A673 (cell line): ENCODE data around the gene COPS9. TPM values are rescaled to one million over a fixed set of nuclear protein-coding genes. Genes with fewer than 3 reads are reported as not detected.

Experiments used
- BruUV-seq: library from RNA; stranded (reverse); fragments of 400-500 nt; replicated peaks from 2 replicates; lab custom pipeline; 2021; lab: Mats Ljungman, UMichigan
- CTCF ChIA-PET: fragments of 300-600 bp; sonication (Branson Sonifier 250); formaldehyde crosslinking; loops from one replicate; lab custom pipeline; 2022; ENCODE audit warnings: antibody characterized with exemption; lab: Charles Lee
- POLR2A ChIA-PET: fragments of 300-600 bp; sonication (Branson Sonifier 250); formaldehyde crosslinking; loops from one replicate; lab custom pipeline; 2022; ENCODE audit warnings: antibody characterized with exemption; ENCODE audit not compliant: low non-redundant PET; lab: Charles Lee
- DNase-seq: peaks from one replicate; pipeline ENCODE4 v3.0.0-alpha.2; 2015; ENCODE audit warnings: low spot score
- H3K27ac ChIP-seq: fragments of 200-600 bp; sonication (generic); 2 replicates; pipeline ENCODE4 v1.5.1; 2016; ENCODE audit warnings: mixed run types, low read depth, mild to moderate bottlenecking, mixed read lengths, antibody characterized with exemption, low read length; ENCODE audit not compliant: poor library complexity, severe bottlenecking
- H3K27me3 ChIP-seq: fragments of 200-600 bp; sonication (generic); replicated peaks from 2 replicates; pipeline ENCODE4 v1.6.1; 2017; ENCODE audit warnings: mixed run types, low read depth, mild to moderate bottlenecking, mixed read lengths, antibody characterized with exemption, low read length; ENCODE audit not compliant: insufficient read depth, poor library complexity
- H3K36me3 ChIP-seq: fragments of 200-600 bp; sonication (generic); 2 replicates; pipeline ENCODE4 v1.6.1; 2016; ENCODE audit warnings: mixed run types, mild to moderate bottlenecking, mixed read lengths, antibody characterized with exemption, low read length; ENCODE audit not compliant: insufficient read depth, poor library complexity, severe bottlenecking
- H3K4me1 ChIP-seq: fragments of 200-600 bp; sonication (generic); 2 replicates; pipeline ENCODE4 v1.6.1; 2017; ENCODE audit warnings: mixed run types, mild to moderate bottlenecking, mixed read lengths, antibody characterized with exemption, low read length; ENCODE audit not compliant: insufficient read depth, poor library complexity, severe bottlenecking
- H3K4me3 ChIP-seq: fragments of 200-600 bp; sonication (generic); 2 replicates; pipeline ENCODE4 v1.5.1; 2016; ENCODE audit warnings: low read depth, mixed run types, mild to moderate bottlenecking, mixed read lengths, low read length; ENCODE audit not compliant: poor library complexity, severe bottlenecking
- H3K9me3 ChIP-seq: fragments of 200-600 bp; sonication (generic); 2 replicates; pipeline ENCODE4 v1.6.1; 2016; ENCODE audit warnings: mixed run types, low read depth, mild to moderate bottlenecking, mixed read lengths, antibody characterized with exemption, low read length; ENCODE audit not compliant: poor library complexity, severe bottlenecking
- CTCF ChIP-seq: fragments of 300-800, 200-600 bp; sonication (generic); conservative IDR thresholded peaks from 2 replicates; pipeline ENCODE4 v1.5.1; 2017; ENCODE audit warnings: low read depth, mild to moderate bottlenecking, antibody characterized with exemption, low read length, moderate library complexity, mixed read lengths
- EZH2 ChIP-seq: fragments of 200-600 bp; sonication (generic); IDR thresholded peaks from 2 replicates; pipeline ENCODE4 v1.6.1; 2017; ENCODE audit warnings: borderline replicate concordance, low read depth, mild to moderate bottlenecking, mixed read lengths, antibody characterized with exemption, low read length; ENCODE audit not compliant: poor library complexity, severe bottlenecking
- intact Hi-C: fragments of 100-400 bp; cut with micrococcal nuclease; formaldehyde crosslinking; loops from one replicate; pipeline ENCODE4 v1.10.0; 2022; ENCODE audit not compliant: unreplicated experiment
- total RNA-seq: library from RNA; stranded (reverse); gene quantifications from 2 replicates; pipeline ENCODE4 v1.2.3, GENCODE V29; 2021

COPS9 gene
- total RNA-seq, 1 experiment from 2014 or later = 136 TPM

DNA sequence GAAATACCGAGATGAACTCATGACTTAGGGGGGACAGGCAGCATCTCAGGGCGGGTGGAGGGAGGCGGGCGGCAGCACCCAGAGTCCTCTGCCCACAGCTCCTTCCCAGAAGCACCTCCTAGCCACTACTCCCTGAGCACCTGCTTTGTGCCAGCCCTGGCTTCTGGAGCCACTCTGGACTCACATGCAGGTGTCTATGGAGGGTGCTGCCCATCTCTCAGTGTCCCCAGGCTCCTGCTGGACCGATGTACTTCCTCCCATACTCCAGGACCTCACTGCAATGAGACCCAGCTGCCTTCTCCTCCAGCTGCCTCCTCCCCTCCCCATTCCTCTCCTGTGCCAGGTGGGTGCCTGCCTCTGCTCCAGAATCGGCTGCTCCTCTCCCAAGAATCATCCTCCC is 26.4 kb upstream of the COPS9 start:
- no peaks in the 10 kb centered on the region for H3K9me3 ChIP-seq
- no peaks in the 10 kb centered on the region for H3K36me3 ChIP-seq
- intact Hi-C loops = no loop called here
- no peak for DNase-seq
- H3K27ac ChIP-seq = no peak overlapping the region
- TF ChIP-seq EZH2 (no peak), CTCF (no peak)
- CTCF ChIA-PET = no interaction called here
- peaks cover 12% of the 10 kb centered on the region for H3K27me3 ChIP-seq
- POLR2A ChIA-PET = no interaction called here
- BruUV-seq = no TSS peak
- H3K4me1 ChIP-seq = no peaks in the 10 kb centered on the region
- no peak overlapping the region for H3K4me3 ChIP-seq

DNA sequence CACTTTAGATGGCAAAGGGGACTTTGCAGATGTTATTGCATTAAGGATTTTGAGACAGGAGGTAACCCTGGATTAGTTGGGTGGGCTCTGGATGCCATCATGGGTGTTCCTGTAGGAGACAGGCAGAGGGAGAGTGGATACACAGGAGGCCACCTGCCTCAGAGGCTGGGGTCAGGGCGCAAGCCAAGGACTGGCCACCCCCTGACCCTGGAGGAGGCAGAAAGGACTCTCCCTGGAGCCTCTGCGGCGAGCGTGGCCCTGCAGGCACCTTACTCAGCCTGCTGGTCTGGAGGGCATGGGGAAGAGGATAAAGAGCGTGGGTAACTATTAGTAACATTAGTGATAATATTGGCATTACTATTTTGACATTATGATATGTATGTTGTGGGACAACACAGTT is 25.9 kb upstream of the COPS9 start:
- H3K27ac ChIP-seq = no peak overlapping the region
- intact Hi-C loops = no loop called here
- CTCF ChIA-PET = no interaction called here
- H3K4me1 ChIP-seq = no peaks in the 10 kb centered on the region
- no peaks in the 10 kb centered on the region for H3K36me3 ChIP-seq
- no peaks in the 10 kb centered on the region for H3K9me3 ChIP-seq
- H3K27me3 ChIP-seq = peaks cover 10% of the 10 kb centered on the region
- no TSS peak for BruUV-seq
- POLR2A ChIA-PET = no interaction called here
- no peak overlapping the region for H3K4me3 ChIP-seq
- no peak for DNase-seq
- TF ChIP-seq EZH2 (no peak), CTCF (no peak)

DNA sequence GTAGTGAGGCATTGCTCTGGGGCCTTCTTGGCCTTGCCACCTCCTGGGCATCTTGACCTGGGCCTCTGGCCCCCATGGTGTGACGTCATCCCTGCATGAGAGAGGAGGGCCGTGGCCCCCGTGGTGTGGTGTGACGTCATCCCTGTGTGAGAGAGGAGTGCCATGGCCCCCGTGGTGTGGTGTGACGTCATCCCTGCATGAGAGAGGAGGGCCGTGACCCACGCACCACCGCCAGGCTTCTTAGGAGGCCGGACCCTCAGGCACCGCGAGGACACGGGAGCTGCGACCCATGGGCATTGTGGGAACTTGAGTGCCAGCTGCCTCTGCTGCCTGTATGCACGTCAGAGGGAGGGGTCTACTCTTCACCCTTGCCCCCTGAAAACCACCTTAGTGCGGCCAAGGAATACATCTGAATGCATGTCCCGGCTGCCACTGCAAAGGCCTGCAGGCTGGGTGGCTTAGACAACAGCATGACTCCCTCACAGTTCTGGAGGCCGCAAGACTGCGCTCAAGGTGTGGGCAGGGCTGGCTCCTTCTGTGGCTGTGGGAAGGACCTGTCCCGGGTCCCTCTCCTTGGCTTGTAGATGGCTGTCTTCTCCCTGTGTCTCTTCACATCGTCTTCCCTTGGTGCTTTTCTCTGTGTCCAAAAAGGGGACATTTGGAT is 25.1 kb upstream of the COPS9 start:
- no peak overlapping the region for H3K27ac ChIP-seq
- TF ChIP-seq EZH2 = no peak
- TF ChIP-seq CTCF = no peak
- POLR2A ChIA-PET = no interaction called here
- H3K4me1 ChIP-seq = no peaks in the 10 kb centered on the region
- intact Hi-C loops = no loop called here
- peaks cover 3% of the 10 kb centered on the region for H3K27me3 ChIP-seq
- BruUV-seq = no TSS peak
- H3K4me3 ChIP-seq = no peak overlapping the region
- no peaks in the 10 kb centered on the region for H3K9me3 ChIP-seq
- no peak for DNase-seq
- CTCF ChIA-PET = no interaction called here
- no peaks in the 10 kb centered on the region for H3K36me3 ChIP-seq
